ENCODE measurements around the gene CMIP.

Gene CMIP

DNA sequence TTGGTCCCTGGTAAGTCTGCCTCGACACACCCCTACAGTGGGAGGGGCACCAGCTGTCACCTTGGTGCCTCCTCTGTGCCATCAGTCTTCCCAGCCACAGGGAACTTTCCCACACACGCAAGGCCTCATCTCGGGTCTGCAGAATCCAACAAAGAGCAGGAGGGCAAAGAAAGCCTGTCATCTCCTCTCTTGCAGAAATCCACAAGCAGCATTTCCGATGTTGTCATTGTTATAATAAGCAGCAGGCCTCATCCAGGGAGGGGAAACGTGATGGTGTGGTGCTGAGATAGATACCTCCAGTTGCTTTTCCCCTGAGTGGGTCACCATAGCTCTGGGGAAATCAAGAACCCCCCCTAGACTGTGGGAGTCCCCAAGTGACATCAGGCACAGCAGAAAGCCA, 110.4 kb downstream of the CMIP start:
- TF ChIP-seq, protein P1, sequence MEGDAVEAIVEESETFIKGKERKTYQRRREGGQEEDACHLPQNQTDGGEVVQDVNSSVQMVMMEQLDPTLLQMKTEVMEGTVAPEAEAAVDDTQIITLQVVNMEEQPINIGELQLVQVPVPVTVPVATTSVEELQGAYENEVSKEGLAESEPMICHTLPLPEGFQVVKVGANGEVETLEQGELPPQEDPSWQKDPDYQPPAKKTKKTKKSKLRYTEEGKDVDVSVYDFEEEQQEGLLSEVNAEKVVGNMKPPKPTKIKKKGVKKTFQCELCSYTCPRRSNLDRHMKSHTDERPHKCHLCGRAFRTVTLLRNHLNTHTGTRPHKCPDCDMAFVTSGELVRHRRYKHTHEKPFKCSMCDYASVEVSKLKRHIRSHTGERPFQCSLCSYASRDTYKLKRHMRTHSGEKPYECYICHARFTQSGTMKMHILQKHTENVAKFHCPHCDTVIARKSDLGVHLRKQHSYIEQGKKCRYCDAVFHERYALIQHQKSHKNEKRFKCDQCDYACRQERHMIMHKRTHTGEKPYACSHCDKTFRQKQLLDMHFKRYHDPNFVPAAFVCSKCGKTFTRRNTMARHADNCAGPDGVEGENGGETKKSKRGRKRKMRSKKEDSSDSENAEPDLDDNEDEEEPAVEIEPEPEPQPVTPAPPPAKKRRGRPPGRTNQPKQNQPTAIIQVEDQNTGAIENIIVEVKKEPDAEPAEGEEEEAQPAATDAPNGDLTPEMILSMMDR (IDR thresholded peaks at IDR 0.05; ENCODE audit: insufficient read depth, low read depth, low read length, missing control alignments) = no peak
- H3K4me3 ChIP-seq (ENCODE audit: low read depth, low read length) = no peak overlapping the region
- DNase-seq (ENCODE audit: low read depth) = no peak

DNA sequence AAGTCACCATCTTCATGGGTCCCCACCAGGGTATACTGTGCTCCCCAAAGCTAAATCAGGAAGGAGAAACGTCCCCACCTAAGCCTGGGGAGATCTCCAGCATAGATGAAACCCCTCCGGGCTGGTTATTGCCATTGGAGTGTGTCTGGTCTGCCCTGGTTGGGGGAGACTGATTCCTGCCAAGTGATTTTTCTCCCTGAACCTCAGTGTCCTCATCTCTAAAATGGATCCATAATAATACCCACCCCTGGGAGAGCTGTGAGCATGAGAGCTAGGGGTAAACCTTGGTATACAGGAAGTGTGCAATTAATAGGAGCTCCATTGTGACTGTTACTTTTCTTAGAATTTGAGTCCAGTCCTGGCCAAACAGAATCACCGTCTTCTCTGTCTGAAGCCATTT, 111.1 kb downstream of the CMIP start:
- no peak overlapping the region for H3K4me3 ChIP-seq (ENCODE audit: low read depth, low read length)
- TF ChIP-seq, protein P1 (IDR thresholded peaks at IDR 0.05; ENCODE audit: insufficient read depth, low read depth, low read length, missing control alignments) = no peak
- DNase-seq (ENCODE audit: low read depth) = no peak

DNA sequence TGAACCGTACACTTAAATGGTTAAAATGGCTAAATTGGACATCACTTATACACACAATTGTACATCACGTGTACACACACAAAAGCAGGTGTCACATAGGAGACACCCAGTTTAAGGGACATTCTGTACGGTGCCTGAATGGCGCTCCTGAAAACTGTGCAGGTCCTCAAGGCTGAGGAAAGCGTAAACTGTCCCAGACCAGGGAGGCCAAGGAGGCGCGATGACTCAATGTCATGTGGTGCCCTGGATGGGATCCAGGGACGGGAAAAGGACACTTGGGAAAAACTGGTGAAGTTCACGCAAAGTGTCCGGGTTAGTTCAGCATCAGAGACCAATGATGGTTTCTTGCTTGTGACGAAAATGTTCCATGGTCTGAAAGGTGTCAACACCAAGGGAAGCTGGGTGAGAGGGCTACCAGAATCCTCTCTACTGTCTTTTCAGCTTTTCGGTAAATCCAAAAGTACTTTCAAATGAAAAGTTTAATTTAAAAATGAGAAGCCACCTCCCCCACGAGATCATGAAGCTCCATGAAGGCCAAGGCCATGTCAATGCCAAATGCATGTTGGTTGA, 112.2 kb downstream of the CMIP start:
- no peak overlapping the region for H3K4me3 ChIP-seq (ENCODE audit: low read depth, low read length)
- TF ChIP-seq, protein P1 (IDR thresholded peaks at IDR 0.05; ENCODE audit: insufficient read depth, low read depth, low read length, missing control alignments) = no peak
- DNase-seq (ENCODE audit: low read depth) = no peak

DNA sequence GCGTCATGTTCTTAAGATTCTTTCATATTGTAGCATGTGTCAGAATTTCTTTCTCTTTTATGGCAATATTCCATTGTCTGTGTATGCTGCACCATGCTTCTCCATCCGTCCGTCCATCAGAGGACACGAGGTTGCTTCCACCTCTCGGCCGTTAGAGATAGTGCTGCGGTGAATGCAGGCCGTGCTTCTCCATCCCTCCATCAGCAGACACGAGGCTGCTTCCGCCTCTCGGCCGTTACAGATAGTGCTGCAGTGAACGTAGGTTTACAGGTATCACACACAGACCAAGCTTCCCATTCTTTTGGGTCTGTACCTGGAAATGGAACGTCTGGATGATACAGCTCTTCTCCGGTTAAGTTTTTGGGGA, 113.5 kb downstream of the CMIP start:
- no peak for DNase-seq (ENCODE audit: low read depth)
- TF ChIP-seq, protein P1 (IDR thresholded peaks at IDR 0.05; ENCODE audit: insufficient read depth, low read depth, low read length, missing control alignments) = no peak
- no peak overlapping the region for H3K4me3 ChIP-seq (ENCODE audit: low read depth, low read length)

DNA sequence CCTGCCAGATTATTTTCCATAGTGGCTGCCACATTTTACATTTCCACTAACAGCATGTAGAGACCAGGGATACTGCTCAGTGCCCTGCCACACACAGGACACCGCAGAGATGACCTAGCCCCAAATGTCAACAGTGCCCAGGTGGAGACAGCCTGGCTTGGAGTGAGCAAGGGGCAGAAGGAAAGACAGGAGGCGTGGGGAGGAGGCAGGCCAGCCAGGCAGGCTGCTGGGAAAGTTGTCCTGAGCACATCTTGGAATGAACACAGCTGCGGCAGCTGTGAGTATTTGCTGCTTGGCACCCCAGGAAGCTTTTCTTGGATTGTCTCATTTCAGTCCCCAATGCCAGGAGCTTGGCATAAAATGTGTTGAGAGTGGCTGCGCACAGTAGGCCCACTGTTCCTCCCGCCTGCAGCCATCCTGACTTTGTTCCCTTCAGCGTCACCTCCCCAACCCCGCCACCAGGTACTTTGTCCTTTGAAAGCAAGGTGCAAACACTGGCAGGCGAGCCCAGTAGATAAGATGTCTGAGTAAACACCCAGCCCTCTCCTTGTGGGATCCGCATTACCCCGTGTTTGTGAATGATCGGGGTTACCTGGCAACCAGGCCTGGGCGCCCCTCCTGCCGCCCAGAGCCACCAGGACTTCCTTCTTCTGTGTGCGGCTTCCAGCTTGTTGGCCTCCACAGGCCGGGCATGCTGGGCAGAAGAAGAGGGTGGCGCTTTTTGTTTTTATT, 114.0 kb downstream of the CMIP start:
- TF ChIP-seq, protein P1 (IDR thresholded peaks at IDR 0.05; ENCODE audit: insufficient read depth, low read depth, low read length, missing control alignments) = no peak
- DNase-seq (ENCODE audit: low read depth) = no peak

DNA sequence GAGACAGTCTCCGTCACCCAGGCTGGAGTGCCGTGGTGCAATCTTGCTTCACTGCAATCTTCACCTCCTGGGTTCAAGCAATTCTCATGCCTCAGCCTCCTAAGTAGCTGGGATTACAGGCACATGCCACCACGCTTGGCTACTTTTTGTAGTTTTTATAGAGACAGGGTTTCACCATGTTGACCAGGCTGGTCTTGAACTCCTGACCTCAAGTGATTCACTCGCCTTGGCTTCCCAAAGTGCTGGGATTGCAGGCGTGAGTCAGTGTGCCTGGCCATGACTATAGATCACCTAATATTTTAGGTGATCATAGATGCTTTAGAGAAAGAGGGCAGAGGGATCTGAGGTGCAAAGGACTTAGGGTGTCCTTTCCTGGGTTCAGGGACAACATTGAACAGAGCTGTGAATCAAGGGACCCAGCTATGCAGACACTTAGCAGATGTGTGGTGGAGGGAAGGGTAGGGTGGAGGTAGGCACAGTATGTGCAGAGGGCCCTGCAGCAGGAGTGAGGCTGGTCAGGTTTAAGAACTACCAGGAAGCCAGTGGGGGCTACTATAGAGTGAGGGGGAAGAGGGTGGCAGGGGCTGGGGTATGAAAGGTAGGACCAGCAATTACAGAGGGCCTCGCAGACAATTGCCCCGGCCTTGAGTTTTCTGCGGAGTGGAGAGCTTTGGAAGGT, 116.5 kb downstream of the CMIP start:
- no peak for DNase-seq (ENCODE audit: low read depth)
- H3K4me3 ChIP-seq (ENCODE audit: low read depth, low read length) = no peak overlapping the region
- TF ChIP-seq, protein P1 (IDR thresholded peaks at IDR 0.05; ENCODE audit: insufficient read depth, low read depth, low read length, missing control alignments) = no peak

More for the DNA sequence above, 114.0 kb downstream of the CMIP start:
- H3K4me3 ChIP-seq (ENCODE audit: low read depth, low read length) = no peak overlapping the region

Data from GM12865 (cell line).